ENCODE measurements around the gene SLC19A2. TPM values are rescaled to one million over a fixed set of nuclear protein-coding genes. Genes with fewer than 3 reads are reported as not detected.

Gene SLC19A2
- total and polyA plus RNA-seq, 2 of the 13 experiments (the other 11 are each of a cell fraction or from before 2014, with no cell fraction given): 30.4 to 56.0 TPM

- no peak for TF ChIP-seq ZNF816 (CRISPR knock-in tag; IDR thresholded peaks at IDR 0.05; ENCODE audit: borderline replicate concordance)
- TF ChIP-seq ZNF382 (CRISPR knock-in tag; IDR thresholded peaks at IDR 0.05; ENCODE audit: borderline replicate concordance): no peak
- TF ChIP-seq TRAFD1 (CRISPR knock-in tag; IDR thresholded peaks at IDR 0.05; ENCODE audit: borderline replicate concordance): no peak
- TF ChIP-seq ZNF800 (CRISPR knock-in tag; IDR thresholded peaks at IDR 0.05): no peak
- no peak for TF ChIP-seq SPEN (CRISPR knock-in tag; IDR thresholded peaks at IDR 0.05; ENCODE audit: low read depth)
- no peak for TF ChIP-seq HOXA5 (CRISPR knock-in tag; IDR thresholded peaks at IDR 0.05)
- no peak for TF ChIP-seq GTF2F1 (IDR thresholded peaks at IDR 0.05; ENCODE audit: low read length)
- no peak for TF ChIP-seq SAFB2 (CRISPR knock-in tag; IDR thresholded peaks at IDR 0.05; ENCODE audit: borderline replicate concordance, low read depth)
- 0 out of 2 replicates have a peak, but pooled peaks have one; percentile 27 for TF ChIP-seq ZNF761 (CRISPR knock-in tag; conservative IDR thresholded peaks at IDR 0.05)
- no peak for TF ChIP-seq TBP (CRISPR knock-in tag; IDR thresholded peaks at IDR 0.05)
- TF ChIP-seq ADNP (CRISPR knock-in tag; IDR thresholded peaks at IDR 0.05): no peak
- TF ChIP-seq TBX2 (CRISPR knock-in tag; IDR thresholded peaks at IDR 0.05; ENCODE audit: borderline replicate concordance): peak; percentile 24; the same call in 1 of the 2 replicates
- no peak for TF ChIP-seq AGO2 (optimal IDR thresholded peaks at IDR 0.05; ENCODE audit: low read depth, low read length)
- TF ChIP-seq SRSF1 (optimal IDR thresholded peaks at IDR 0.05; ENCODE audit: low read depth, low read length): no peak
- no peak for TF ChIP-seq ZNF180 (CRISPR knock-in tag; IDR thresholded peaks at IDR 0.05; ENCODE audit: borderline replicate concordance, low read depth)
- TF ChIP-seq GFI1 (CRISPR knock-in tag; IDR thresholded peaks at IDR 0.05; ENCODE audit: borderline replicate concordance): no peak
- TF ChIP-seq GATAD2A (CRISPR knock-in tag; IDR thresholded peaks at IDR 0.05): peak; percentile 24; the same call in 1 of the 2 replicates
- no peak for TF ChIP-seq ZNF891 (CRISPR knock-in tag; IDR thresholded peaks at IDR 0.05)
- TF ChIP-seq CREM (IDR thresholded peaks at IDR 0.05): no peak; the same call in 1 of the 2 replicates
- TF ChIP-seq CREM (CRISPR knock-in tag; IDR thresholded peaks at IDR 0.05): no peak
- no peak for TF ChIP-seq IKZF4 (CRISPR knock-in tag; IDR thresholded peaks at IDR 0.05; ENCODE audit: borderline replicate concordance, low read depth, not compliant biosample characterization)
- TF ChIP-seq PHF21A (CRISPR knock-in tag; IDR thresholded peaks at IDR 0.05): peak; percentile 57
- no peak for TF ChIP-seq TERF1 (CRISPR knock-in tag; IDR thresholded peaks at IDR 0.05)
- TF ChIP-seq HMGXB4 (CRISPR knock-in tag; IDR thresholded peaks at IDR 0.05; ENCODE audit: borderline replicate concordance in 1 of 2, low read depth in 1 of 2): no peak
- no peak for TF ChIP-seq RBM39 (IDR thresholded peaks at IDR 0.05; ENCODE audit: low read depth, low read length, poor library complexity, severe bottlenecking)
Observed at GRCh38 chr1:169483500-169483966, 2.2 kb downstream of the SLC19A2 start (continued).

Measured in HepG2 (cell line).